Measurements from ENCODE around the gene TUBA3E.
"Not testable (repeated sequence)": the region's sequence is repeated elsewhere in the genome, so short reads cannot be mapped to it uniquely, and the experiment has no call there.

TUBA3E gene

GRCh38 chr2:130198343-130198742 lies at the start of gene TUBA3E:
Gene TUBA3E, minus strand, starts transcription at chr2:130198439. Its CDS starts 79 bp downstream, at chr2:130198360.
- Histone ChIP-seq H3K27ac (no peak within 1 kb of the TSS), H3K4me3 (ENCODE audit: low read depth, low read length) (no peak within 1 kb of the TSS), H3K27me3 (replicated peaks) (no peaks in the 10 kb centered on the region), H3K36me3 (replicated peaks) (no peaks in the 10 kb centered on the region)
- DNase-seq: no peak
- TF ChIP-seq, protein P1, sequence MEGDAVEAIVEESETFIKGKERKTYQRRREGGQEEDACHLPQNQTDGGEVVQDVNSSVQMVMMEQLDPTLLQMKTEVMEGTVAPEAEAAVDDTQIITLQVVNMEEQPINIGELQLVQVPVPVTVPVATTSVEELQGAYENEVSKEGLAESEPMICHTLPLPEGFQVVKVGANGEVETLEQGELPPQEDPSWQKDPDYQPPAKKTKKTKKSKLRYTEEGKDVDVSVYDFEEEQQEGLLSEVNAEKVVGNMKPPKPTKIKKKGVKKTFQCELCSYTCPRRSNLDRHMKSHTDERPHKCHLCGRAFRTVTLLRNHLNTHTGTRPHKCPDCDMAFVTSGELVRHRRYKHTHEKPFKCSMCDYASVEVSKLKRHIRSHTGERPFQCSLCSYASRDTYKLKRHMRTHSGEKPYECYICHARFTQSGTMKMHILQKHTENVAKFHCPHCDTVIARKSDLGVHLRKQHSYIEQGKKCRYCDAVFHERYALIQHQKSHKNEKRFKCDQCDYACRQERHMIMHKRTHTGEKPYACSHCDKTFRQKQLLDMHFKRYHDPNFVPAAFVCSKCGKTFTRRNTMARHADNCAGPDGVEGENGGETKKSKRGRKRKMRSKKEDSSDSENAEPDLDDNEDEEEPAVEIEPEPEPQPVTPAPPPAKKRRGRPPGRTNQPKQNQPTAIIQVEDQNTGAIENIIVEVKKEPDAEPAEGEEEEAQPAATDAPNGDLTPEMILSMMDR (IDR thresholded peaks at IDR 0.05; ENCODE audit: low read depth, low read length, missing control alignments): no peak
- in situ Hi-C loops (cut with HindIII; ENCODE audit: low pct_ligation_motif_present, low sequenced_read_pairs): no loop called here

GRCh38 chr2:130246430-130246829 lies 48.2 kb upstream of the TUBA3E start:
- H3K27ac ChIP-seq: no peak overlapping the region
- in situ Hi-C loops (cut with HindIII; ENCODE audit: low pct_ligation_motif_present, low sequenced_read_pairs): no loop called here
- DNase-seq: no peak
- no peaks in the 10 kb centered on the region for H3K27me3 ChIP-seq (replicated peaks)
- TF ChIP-seq, protein P1 (IDR thresholded peaks at IDR 0.05; ENCODE audit: low read depth, low read length, missing control alignments): no peak
- no peaks in the 10 kb centered on the region for H3K36me3 ChIP-seq (replicated peaks)
- H3K4me3 ChIP-seq (ENCODE audit: low read depth, low read length): no peak overlapping the region

GRCh38 chr2:130245976-130246375 lies 47.7 kb upstream of the TUBA3E start:
- DNase-seq: no peak
- in situ Hi-C loops (cut with HindIII; ENCODE audit: low pct_ligation_motif_present, low sequenced_read_pairs): no loop called here
- Histone ChIP-seq H3K36me3 (replicated peaks) (no peaks in the 10 kb centered on the region), H3K27ac (no peak overlapping the region), H3K4me3 (ENCODE audit: low read depth, low read length) (no peak overlapping the region), H3K27me3 (replicated peaks) (no peaks in the 10 kb centered on the region)
- TF ChIP-seq, protein P1 (IDR thresholded peaks at IDR 0.05; ENCODE audit: low read depth, low read length, missing control alignments): no peak

GRCh38 chr2:130243359-130243758 lies 45.1 kb upstream of the TUBA3E start:
- in situ Hi-C loops (cut with HindIII; ENCODE audit: low pct_ligation_motif_present, low sequenced_read_pairs): no loop called here
- no peak for DNase-seq
- H3K36me3 ChIP-seq (replicated peaks): no peaks in the 10 kb centered on the region
- H3K27ac ChIP-seq: no peak overlapping the region
- H3K4me3 ChIP-seq (ENCODE audit: low read depth, low read length): no peak overlapping the region
- TF ChIP-seq, protein P1 (IDR thresholded peaks at IDR 0.05; ENCODE audit: low read depth, low read length, missing control alignments): no peak
- H3K27me3 ChIP-seq (replicated peaks): no peaks in the 10 kb centered on the region

DNA sequence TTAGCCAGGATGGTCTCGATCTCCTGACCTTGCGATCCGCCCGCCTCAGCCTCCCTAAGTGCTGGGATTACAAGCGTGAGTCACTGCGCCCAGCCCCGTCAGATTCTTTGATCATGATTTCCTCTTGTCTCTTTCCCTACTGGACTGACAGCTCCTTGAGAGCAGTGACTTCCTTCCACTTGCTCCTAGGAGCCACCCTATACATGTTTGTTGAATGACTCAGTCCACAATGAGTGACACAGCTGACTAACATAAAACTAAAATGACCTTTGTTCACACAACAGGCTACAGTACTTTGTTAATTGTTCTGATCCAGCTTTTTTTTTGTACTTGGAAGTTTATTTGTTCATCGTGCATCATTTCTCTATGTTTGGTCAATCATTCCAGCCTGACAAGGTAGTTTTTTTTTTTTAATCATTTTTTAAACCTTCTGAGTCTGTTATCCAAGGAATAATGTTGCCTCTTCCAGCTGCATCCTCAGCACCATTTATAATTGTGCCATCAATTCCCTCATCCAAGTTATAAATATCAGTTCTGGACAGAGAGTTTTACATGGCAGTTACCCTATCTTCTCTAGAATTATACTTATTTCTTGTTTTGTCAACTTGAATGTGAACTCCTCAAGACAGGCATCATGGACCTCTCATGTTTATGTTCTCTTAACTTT lies 42.9 kb upstream of the TUBA3E start:
- DNase-seq: peak; percentile 66
- no peaks in the 10 kb centered on the region for H3K27me3 ChIP-seq (replicated peaks)
- no peaks in the 10 kb centered on the region for H3K36me3 ChIP-seq (replicated peaks)
- H3K27ac ChIP-seq: no peak overlapping the region
- in situ Hi-C loops (cut with HindIII; ENCODE audit: low pct_ligation_motif_present, low sequenced_read_pairs): no loop called here
- TF ChIP-seq, protein P1 (IDR thresholded peaks at IDR 0.05; ENCODE audit: low read depth, low read length, missing control alignments): no peak
- no peak overlapping the region for H3K4me3 ChIP-seq (ENCODE audit: low read depth, low read length)

- H3K4me3 ChIP-seq (ENCODE audit: low read depth, low read length); H3K36me3 ChIP-seq (replicated peaks); in situ Hi-C loops (cut with HindIII; ENCODE audit: low pct_ligation_motif_present, low sequenced_read_pairs); H3K27me3 ChIP-seq (replicated peaks); H3K27ac ChIP-seq; DNase-seq: not testable (repeated sequence)
Observed at GRCh38 chr2:130239581-130239980, 41.3 kb upstream of the TUBA3E start.

DNA sequence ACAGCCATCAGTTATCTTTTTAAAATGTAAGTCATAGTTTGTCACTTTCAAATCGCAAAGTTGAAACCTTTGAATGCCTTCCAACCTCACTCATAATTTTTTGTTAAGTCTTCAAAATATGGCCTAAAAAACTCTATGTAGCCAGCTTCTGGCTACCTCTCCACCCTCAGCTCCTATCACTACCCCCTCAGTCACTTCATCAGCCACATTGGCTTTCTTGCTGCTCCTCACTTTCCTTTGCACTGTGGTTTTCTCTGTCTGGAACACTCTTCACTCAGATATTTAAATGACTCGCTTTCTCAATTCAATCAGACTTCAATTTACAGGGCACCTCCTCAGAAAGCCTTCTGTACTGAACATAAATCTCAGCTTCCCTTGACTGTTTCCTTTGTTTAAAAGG lies 34.8 kb upstream of the TUBA3E start:
- H3K27ac ChIP-seq; H3K36me3 ChIP-seq (replicated peaks); H3K27me3 ChIP-seq (replicated peaks); DNase-seq; H3K4me3 ChIP-seq (ENCODE audit: low read depth, low read length); in situ Hi-C loops (cut with HindIII; ENCODE audit: low pct_ligation_motif_present, low sequenced_read_pairs): not testable (repeated sequence)
